ENCODE measurements around the gene OR52I2. TPM values are rescaled to one million over a fixed set of nuclear protein-coding genes. Genes with fewer than 3 reads are reported as not detected.

The OR52I2 gene
- total RNA-seq, 3 donors from 2014 or later: not detected

- peaks cover 0 to 1% of the 10 kb centered on the region in 2 donors for H3K27me3 ChIP-seq
- no peak for DNase-seq (ENCODE audit: low spot score in 2 of 2)
- no peaks in the 10 kb centered on the region for H3K9me3 ChIP-seq
- H3K4me1 ChIP-seq: no peaks in the 10 kb centered on the region
- TF ChIP-seq POLR2A (IDR thresholded peaks at IDR 0.05) (no peak), POLR2AphosphoS5 (IDR thresholded peaks at IDR 0.05) (no peak), CTCF (IDR thresholded peaks at IDR 0.05) (no peak)
- no peak overlapping the region for H3K27ac ChIP-seq
- intact Hi-C loops (cut with DNase I; ENCODE audit: low total_unique reads): no loop called here
- no peaks in the 10 kb centered on the region for H3K36me3 ChIP-seq
- no peak overlapping the region for H3K4me3 ChIP-seq
Observed at GRCh38 chr11:4580124-4580523, 1.4 kb upstream of the OR52I2 start.

- Histone ChIP-seq H3K36me3 (no peaks in the 10 kb centered on the region), H3K4me1 (no peaks in the 10 kb centered on the region), H3K9me3 (no peaks in the 10 kb centered on the region), H3K4me3 (no peak overlapping the region), H3K27me3 (peaks cover 0 to 6% of the 10 kb centered on the region in 2 donors), H3K27ac (no peak overlapping the region)
- TF ChIP-seq CTCF (IDR thresholded peaks at IDR 0.05): no peak
- no peak for TF ChIP-seq POLR2A (IDR thresholded peaks at IDR 0.05)
- TF ChIP-seq POLR2AphosphoS5 (IDR thresholded peaks at IDR 0.05): no peak
- intact Hi-C loops (cut with DNase I; ENCODE audit: low total_unique reads): no loop called here
- no peak for DNase-seq (ENCODE audit: low spot score in 2 of 2)
Observed at GRCh38 chr11:4589017-4589416, 7.5 kb downstream of the OR52I2 start.

- no peak for DNase-seq (ENCODE audit: low spot score in 2 of 2)
- H3K36me3 ChIP-seq: no peaks in the 10 kb centered on the region
- intact Hi-C loops (cut with DNase I; ENCODE audit: low total_unique reads): no loop called here
- H3K27ac ChIP-seq: no peak within 1 kb of the TSS
- no peaks in the 10 kb centered on the region for H3K27me3 ChIP-seq
- H3K4me3 ChIP-seq: no peak within 1 kb of the TSS
- H3K9me3 ChIP-seq: no peaks in the 10 kb centered on the region
- H3K4me1 ChIP-seq: no peaks in the 10 kb centered on the region
- TF ChIP-seq POLR2A (IDR thresholded peaks at IDR 0.05): no peak
- TF ChIP-seq CTCF (IDR thresholded peaks at IDR 0.05): no peak
- TF ChIP-seq POLR2AphosphoS5 (IDR thresholded peaks at IDR 0.05): no peak
Observed at GRCh38 chr11:4593739-4594138, 12.2 kb downstream of the OR52I2 start, which contains the start of gene OR52I1. Gene OR52I1 (plus strand): TSS chr11:4594039. CDS start chr11:4594039, 0 bp downstream.

GRCh38 chr11:4605057-4605456 lies 23.5 kb downstream of the OR52I2 start:
- Histone ChIP-seq H3K36me3 (no peaks in the 10 kb centered on the region), H3K4me1 (no peaks in the 10 kb centered on the region), H3K4me3 (no peak overlapping the region), H3K9me3 (no peaks in the 10 kb centered on the region), H3K27me3 (no peaks in the 10 kb centered on the region), H3K27ac (no peak overlapping the region)
- no peak for TF ChIP-seq POLR2AphosphoS5 (IDR thresholded peaks at IDR 0.05)
- TF ChIP-seq POLR2A (IDR thresholded peaks at IDR 0.05): no peak
- no peak for TF ChIP-seq CTCF (IDR thresholded peaks at IDR 0.05)
- intact Hi-C loops (cut with DNase I; ENCODE audit: low total_unique reads): no loop called here
- DNase-seq (ENCODE audit: low spot score in 2 of 2): no peak

- H3K27ac ChIP-seq: peak overlapping the region; percentile 34 to 88
- no peaks in the 10 kb centered on the region for H3K9me3 ChIP-seq
- H3K27me3 ChIP-seq: no peaks in the 10 kb centered on the region
- intact Hi-C loops (cut with DNase I; ENCODE audit: low total_unique reads): no loop called here
- TF ChIP-seq POLR2A (IDR thresholded peaks at IDR 0.05) (no peak), CTCF (IDR thresholded peaks at IDR 0.05) (no peak), POLR2AphosphoS5 (IDR thresholded peaks at IDR 0.05) (no peak)
- H3K4me3 ChIP-seq: peak overlapping the region in 2 of 3 donors; percentile 69 to 76
- H3K36me3 ChIP-seq: no peaks in the 10 kb centered on the region
- DNase-seq (ENCODE audit: low spot score in 2 of 2): no peak
- no peaks in the 10 kb centered on the region for H3K4me1 ChIP-seq
Observed at GRCh38 chr11:4606231-4607015, 24.9 kb downstream of the OR52I2 start.
